ENCODE measurements around the gene UBXN10. TPM values are rescaled to one million over a fixed set of nuclear protein-coding genes. Genes with fewer than 3 reads are reported as not detected.

UBXN10 gene
- total and polyA plus RNA-seq, 7 donors: 0.04 to 0.48 (median 0.17) TPM

DNA sequence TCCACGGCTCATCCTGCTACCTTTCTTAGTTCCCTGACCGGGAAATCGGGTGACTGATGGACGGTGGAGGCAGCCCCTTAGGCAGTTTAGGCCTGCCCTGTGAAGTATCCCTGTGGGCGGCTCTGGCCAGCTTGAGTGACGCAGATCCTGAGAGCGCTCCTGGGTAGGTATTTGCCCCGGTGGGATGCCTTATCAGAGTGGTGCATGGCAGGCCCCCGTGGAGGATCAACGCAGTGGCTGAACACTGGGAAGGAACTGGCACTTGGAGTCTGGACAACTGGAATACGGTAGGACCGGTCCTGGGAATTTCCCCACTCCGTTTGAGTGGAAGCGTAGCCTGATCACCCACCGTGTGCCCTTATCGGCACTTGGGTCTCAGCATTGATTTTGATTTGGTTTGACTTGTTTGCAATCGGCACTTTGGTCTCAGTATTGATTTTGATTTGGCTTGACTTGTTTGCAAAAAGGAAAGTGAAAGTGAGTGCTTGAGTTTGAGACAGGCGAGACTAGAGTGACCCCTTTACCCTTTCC is 31.5 kb upstream of the UBXN10 start:
- intact Hi-C loops (cut with DNase I): loop anchor here (5.0 kb wide), 2 partner anchors 52 to 182 kb away; no protein-coding TSS in a partner anchor
- peaks cover 5% of the 10 kb centered on the region for H3K4me1 ChIP-seq
- H3K9me3 ChIP-seq: no peaks in the 10 kb centered on the region
- no peak overlapping the region for H3K27ac ChIP-seq
- peaks cover 0 to 4% (median 0%) of the 10 kb centered on the region in 3 donors for H3K27me3 ChIP-seq (ENCODE audit: insufficient read depth in 3 of 3, low read length in 2 of 3)
- H3K4me3 ChIP-seq: peak overlapping the region; percentile 43
- no peaks in the 10 kb centered on the region for H3K36me3 ChIP-seq (ENCODE audit: insufficient read depth in 1 of 2, low read depth in 1 of 2)
- DNase-seq (no peak), ATAC-seq (no peak)
- TF ChIP-seq, protein P1, sequence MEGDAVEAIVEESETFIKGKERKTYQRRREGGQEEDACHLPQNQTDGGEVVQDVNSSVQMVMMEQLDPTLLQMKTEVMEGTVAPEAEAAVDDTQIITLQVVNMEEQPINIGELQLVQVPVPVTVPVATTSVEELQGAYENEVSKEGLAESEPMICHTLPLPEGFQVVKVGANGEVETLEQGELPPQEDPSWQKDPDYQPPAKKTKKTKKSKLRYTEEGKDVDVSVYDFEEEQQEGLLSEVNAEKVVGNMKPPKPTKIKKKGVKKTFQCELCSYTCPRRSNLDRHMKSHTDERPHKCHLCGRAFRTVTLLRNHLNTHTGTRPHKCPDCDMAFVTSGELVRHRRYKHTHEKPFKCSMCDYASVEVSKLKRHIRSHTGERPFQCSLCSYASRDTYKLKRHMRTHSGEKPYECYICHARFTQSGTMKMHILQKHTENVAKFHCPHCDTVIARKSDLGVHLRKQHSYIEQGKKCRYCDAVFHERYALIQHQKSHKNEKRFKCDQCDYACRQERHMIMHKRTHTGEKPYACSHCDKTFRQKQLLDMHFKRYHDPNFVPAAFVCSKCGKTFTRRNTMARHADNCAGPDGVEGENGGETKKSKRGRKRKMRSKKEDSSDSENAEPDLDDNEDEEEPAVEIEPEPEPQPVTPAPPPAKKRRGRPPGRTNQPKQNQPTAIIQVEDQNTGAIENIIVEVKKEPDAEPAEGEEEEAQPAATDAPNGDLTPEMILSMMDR (IDR thresholded peaks at IDR 0.05): no peak
- WGBS, 3 donors: 62 to 73% (median 67%) methylated on average over 18 of the region's 18 CpGs

DNA sequence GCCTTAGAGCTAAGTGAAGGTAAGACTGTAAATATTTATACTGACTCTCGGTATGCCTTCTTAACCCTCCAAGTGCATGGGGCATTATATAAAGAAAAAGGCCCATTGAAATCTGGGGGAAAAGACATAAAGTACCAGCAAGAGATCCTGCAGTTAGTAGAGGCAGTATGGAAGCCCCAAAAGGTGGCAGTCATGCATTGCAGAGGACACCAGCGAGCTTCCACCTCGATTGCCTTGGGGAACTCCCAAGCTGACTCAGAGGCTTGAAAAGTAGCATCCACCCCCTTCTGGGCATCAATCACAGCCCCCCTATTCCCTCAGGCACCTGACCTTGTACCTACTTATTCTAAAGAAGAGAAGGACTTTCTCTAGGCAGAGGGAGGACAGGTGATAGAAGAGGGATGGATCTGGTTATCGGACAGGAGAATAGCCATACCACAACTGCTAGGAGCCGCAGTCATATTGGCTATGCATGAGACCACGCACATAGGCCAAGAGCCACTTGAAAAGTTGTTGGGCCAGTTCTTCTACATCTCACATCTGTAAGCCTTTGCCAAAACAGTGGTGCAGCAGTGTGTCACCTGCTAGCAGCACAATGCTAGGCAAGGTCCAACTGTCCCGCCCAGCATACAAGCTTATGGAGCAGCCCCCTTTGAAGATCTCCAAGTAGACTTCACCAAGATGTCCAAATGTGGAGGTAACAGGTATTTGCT is 27.4 kb upstream of the UBXN10 start:
- H3K9me3 ChIP-seq: no peaks in the 10 kb centered on the region
- no peaks in the 10 kb centered on the region for H3K4me1 ChIP-seq
- WGBS, 3 donors: 81 to 92% (median 89%) methylated on average over 7 of the region's 7 CpGs
- TF ChIP-seq, protein P1 (IDR thresholded peaks at IDR 0.05): no peak
- H3K27ac ChIP-seq: no peak overlapping the region
- no peak for DNase-seq
- H3K4me3 ChIP-seq: no peak overlapping the region
- H3K36me3 ChIP-seq (ENCODE audit: insufficient read depth in 1 of 2, low read depth in 1 of 2): no peaks in the 10 kb centered on the region
- intact Hi-C loops (cut with DNase I): no loop called here
- no peaks in the 10 kb centered on the region for H3K27me3 ChIP-seq (ENCODE audit: insufficient read depth in 3 of 3, low read length in 2 of 3)
- no peak for ATAC-seq

DNA sequence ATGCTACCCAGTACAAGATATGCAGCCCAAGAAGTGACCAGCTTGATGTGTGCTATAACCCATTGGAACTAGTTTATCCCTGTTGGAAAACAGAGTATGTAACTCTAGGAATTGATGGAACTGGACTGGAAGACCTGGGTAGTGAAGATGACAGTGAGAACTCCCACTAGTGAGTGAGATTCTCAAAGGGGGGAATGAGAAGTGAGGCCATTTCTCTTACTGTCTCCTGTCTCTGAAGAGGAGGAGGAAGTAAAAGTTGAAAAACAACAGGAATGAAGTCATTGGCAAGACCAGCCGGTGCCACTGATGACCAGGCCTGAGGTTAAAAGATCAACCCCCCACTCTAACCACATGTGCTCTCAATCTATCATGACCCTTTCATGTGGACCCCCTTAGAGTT is 25.9 kb upstream of the UBXN10 start:
- no peaks in the 10 kb centered on the region for H3K36me3 ChIP-seq (ENCODE audit: insufficient read depth in 1 of 2, low read depth in 1 of 2)
- no peak for ATAC-seq
- H3K27ac ChIP-seq: no peak overlapping the region
- intact Hi-C loops (cut with DNase I): no loop called here
- DNase-seq: no peak
- H3K4me1 ChIP-seq: no peaks in the 10 kb centered on the region
- no peaks in the 10 kb centered on the region for H3K9me3 ChIP-seq
- no peak overlapping the region for H3K4me3 ChIP-seq
- no peaks in the 10 kb centered on the region for H3K27me3 ChIP-seq (ENCODE audit: insufficient read depth in 3 of 3, low read length in 2 of 3)
- TF ChIP-seq, protein P1 (IDR thresholded peaks at IDR 0.05): no peak
- WGBS, 3 donors: 68 to 80% (median 68%) methylated on average over 1 of the region's 1 CpG

DNA sequence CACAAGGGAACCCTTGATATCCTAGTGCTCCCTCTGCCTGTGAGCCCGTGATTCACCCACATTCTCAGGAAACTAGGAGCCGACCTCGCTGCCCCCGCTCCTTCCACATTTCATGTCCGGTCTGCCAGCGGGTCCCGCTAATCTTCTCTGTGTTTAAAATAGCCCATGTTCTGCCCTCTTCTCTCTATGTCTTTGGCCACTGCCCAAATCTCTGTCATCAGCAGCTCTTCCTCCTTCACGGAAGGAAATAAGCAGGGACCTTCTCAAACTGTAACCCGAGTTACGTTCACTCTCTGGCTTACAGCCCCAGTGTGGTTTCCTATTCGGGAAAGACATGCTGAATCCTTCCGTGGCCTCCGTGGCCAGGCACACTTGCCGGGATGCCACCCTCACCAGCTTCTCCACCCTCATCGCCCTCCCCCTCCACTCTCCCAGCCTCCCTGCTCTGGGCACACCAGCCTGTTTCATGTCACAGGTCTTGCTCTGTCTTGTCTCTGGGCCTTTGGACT is 21.1 kb upstream of the UBXN10 start:
- DNase-seq: peak in 1 of 2 donors; percentile 42
- peak; percentile 50 to 69 (median 64) for ATAC-seq
- Histone ChIP-seq H3K4me3 (no peak overlapping the region), H3K36me3 (ENCODE audit: insufficient read depth in 1 of 2, low read depth in 1 of 2) (no peaks in the 10 kb centered on the region), H3K4me1 (no peaks in the 10 kb centered on the region), H3K27ac (no peak overlapping the region), H3K9me3 (no peaks in the 10 kb centered on the region), H3K27me3 (ENCODE audit: insufficient read depth in 3 of 3, low read length in 2 of 3) (peaks cover 0 to 7% (median 0%) of the 10 kb centered on the region in 3 donors)
- WGBS, 3 donors: 9 to 37% (median 22%) methylated on average over 15 of the region's 15 CpGs
- TF ChIP-seq, protein P1 (IDR thresholded peaks at IDR 0.05): no peak
- intact Hi-C loops (cut with DNase I): no loop called here

All from psoas muscle (tissue), 8 donors.